Nucleus accumbens (tissue), 56 donors: ENCODE data around the gene OR2F2.

Source experiments
- DNase-seq, 56 donors: peaks; one replicate each; lab custom pipeline; 2025; lab: John Stamatoyannopoulos, UW

OR2F2 gene

DNA sequence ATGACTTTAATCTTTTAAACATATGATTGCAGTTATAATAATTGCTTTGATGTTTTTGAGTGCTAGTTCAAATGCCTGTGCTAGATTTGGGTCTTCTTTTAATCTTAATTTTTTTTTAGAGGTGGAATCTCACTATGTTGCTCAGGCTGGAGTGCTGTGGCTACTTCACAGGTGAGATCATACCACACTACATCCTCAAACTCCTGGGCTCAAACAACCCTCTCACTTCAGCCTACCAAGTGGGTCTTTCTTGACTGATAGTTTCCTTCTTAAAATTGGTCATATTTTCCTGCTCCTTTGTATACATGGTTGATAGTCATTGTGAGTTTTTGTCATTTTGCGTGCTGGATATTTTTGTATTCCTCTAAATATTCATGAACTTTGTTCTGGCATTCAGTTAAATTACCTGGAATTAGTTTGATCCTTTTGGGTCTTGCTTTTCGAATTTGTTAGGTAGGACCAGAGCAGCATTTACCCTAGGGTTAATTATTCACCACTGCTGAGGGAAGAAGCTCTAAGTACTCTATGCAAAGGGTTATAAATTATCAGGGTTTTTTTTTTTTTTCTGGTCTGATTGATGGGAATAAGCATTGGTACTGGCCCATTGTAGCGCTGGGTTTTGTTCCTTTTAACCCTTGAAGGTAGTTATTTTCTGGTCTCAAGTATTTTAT, 21.0 kb upstream of the OR2F2 start:
- DNase-seq = no peak

DNA sequence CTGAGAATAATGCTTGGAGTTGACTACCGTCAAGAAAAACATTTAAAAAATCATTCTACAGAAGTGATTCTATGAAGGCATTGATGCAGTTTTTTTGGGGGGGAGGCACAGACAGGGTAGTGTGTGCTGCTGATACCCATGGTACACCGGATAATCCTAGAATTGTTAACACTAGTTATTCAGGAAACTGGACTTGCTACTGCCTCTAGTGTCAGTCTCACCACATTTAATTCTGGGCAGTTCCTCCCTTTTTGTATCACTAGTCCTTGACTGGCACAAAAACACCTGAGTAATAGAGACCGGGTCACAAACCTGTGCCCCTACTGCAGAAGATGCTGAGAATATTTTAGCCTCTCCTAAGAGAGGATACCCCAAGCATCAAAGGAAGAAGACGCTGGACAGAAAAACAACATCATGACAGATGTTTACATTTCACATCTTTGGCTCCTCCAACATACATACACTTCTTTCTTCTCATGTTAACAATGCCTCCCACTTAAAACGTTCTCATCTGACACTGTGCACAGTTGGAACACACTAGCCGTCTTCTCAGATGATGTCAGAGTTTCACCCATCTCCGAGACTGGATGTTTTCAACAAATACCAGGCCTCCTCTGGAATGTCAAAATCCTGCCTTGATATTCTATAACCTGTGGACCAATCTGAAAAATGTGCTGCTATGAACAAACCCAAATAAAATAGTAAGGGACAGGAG, 19.9 kb upstream of the OR2F2 start:
- no peak for DNase-seq

DNA sequence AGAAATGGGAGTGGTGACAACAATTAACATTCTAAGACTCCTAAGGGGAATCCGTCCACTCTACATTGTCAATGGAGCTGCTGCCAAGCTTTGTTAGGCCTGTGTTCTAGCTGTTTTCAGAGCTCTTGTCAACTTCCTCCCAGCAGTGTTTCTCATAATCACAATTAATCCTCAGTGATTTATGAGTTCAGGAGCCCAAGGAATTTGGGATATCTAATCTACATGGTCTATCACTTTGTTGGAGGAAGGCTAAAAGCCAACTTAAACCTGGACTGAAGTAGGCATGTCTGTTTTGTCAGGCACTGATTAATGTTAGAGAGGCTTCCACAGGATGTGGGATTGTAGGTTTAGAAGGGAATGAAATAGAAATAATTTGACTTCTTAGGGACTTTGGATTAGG, 10.2 kb upstream of the OR2F2 start:
- DNase-seq = no peak

DNA sequence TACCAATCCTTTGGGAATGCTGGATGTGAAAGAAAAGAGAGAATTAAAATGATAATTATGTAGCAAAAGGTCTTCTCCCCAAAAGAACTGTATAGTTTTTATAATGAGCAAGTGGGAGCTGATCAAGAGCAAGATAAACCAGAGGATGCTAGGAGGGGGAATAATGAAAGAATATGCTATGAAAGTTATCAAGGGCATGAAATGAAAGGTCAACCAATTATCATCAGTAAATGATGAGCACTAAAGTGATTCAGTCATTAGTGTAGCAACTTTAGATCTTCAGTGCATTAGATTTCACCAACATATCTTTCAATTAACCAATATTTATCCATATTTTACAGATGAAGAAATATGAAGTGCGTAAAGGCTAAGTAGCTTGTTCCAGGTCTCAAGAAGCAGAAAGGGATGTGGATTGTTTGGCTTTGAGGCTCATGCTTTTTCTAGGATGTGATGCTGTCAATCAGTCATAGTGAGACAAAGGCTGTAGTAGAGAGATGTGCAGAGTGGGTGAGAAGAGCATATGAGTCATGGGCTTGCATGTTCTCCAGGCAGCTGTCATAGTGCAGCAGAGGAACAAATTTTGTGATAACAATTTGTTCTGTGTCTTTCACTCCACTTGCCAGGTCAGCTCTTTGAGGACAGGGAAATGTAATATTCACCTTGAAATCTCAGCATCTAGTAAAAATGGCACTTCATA, 5.7 kb upstream of the OR2F2 start:
- DNase-seq = peak in 14 of 56 donors; percentile 5 to 61 (median 24)

DNA sequence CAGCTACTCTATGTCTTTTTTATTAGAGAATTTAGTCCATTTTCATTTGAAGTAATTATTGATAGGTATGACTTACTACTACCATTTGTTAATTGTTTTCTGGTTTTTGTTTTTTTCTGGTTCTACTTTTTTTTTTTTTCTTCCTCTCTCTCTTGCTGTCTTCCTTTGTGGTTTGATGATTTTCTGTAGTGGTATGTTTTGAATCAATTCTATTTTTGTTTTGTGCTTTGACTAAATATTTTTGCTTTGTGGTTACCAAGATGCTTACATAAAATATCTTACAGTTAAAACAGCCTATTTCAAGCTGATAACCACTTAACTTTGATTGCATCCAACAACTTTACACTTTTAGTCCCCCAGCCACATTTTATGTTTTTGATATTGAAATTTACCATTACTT, 3.3 kb upstream of the OR2F2 start:
- DNase-seq = no peak

DNA sequence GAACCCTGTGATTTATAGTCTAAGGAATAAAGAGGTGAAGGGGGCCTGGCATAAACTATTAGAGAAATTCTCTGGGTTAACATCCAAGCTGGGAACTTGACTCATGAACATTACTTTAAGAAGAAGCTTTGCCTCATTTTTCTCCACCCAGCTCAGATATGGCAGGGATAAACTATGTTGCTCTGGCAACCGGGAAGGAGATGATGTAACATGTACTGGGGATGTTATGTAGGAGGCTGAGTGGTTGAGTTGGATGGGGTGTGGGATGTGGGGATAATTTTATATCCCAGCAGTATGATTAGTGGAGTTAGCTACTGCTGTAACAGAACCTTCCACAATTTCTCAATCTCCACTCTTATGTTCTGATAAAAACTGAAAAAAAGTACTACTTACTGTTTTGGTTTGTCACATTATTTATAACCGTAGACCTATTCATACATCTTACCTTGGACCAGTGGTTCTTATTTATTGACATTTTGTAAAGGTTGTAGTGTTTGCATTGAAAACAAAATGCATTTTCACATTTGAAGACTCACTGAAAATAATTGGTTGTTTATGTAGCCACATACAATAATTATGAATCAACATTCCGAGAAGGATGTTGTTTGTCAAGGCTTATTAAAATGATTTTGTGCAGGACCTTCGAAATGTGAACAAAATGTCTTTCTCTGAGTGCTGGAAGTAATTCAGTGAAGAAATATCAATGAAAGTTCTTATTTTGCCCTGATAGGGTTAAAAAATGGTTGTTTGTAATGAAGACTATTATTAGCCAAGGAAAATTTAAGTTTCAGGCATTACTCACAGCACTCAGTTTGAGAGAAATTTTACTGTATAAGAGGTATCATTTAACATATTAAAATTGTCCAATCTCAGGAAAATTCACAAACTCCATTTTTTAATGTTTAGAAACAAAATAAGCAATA, 1.3 kb downstream of the OR2F2 start:
- DNase-seq = peak in 21 of 56 donors; percentile 5 to 73 (median 31)

DNA sequence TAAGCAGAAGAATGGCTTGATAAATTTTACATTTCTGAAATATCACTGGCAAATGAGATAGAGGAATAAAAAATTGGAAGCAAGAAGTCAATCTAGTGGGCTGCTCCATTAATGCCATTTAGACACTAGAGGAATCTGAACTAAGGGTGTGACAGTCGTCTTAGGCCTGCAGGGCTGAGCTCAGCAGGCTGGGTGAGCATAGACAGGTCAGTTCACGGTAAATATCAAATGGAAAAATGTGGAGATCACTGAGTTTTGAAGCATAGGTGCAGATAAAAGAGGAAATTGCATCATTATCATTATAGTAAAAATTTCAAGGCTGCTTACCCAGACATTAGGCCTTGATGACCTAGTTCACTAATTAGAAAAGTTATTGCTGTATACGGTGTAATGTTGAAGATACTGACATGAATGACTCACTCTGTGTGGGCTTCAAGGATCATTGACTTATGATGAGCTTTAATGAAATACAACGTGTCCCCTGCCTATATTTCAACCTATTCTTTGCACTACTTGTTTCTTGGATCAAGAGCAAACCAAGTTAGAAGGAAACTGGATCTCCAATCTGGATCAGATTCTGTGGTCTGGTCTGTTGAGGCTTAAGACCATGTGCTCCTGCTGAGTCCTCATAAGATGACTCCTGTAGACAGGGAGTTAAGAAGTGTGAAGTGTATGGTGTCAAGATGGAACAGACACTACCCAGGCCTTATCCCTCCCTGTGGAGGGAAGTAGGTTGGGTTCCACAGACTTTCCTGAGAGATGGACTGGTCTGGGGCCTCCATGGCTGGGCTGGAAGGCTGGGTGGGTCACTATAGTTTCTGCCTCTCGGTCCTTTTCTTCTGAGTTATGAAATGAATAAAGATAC, 3.6 kb downstream of the OR2F2 start:
- no peak for DNase-seq

DNA sequence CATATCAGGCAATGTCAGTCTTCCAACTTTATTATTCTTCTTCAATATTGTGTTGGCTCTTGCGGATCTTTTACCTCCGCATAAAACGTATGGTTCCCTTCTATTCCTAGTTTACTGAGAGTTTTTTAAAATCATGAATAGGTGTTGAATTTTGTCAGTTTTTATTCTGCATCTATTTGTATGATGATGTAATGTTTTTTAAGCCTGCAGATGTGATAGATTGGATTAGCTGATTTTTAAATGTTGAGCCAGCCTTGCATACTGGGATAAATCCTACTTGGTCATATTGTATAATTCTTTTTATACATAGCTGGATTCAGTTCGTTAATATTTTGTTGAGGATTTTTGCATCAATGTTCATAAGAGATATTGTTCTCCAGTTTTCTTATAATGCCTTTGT, 10.4 kb downstream of the OR2F2 start:
- no peak for DNase-seq

DNA sequence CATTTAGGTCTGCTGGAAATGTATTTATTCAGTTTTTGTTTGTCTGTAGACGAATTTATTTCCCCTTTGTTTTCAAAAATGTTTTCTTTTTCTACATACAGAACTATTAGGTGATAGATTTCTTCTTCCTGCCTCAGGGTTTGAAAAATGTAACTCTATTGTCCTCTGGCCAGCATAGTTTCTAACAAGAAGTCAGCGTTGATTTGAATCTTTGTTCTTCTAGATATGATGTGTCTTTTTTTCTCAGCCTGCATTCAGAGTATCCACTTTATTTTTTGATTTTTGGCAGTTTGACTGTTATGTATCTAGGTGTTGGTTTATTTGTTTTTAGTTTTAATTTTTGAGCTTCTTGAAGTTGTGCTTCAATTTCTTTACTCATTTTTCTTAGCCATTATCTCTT, 12.1 kb downstream of the OR2F2 start:
- DNase-seq = no peak

DNA sequence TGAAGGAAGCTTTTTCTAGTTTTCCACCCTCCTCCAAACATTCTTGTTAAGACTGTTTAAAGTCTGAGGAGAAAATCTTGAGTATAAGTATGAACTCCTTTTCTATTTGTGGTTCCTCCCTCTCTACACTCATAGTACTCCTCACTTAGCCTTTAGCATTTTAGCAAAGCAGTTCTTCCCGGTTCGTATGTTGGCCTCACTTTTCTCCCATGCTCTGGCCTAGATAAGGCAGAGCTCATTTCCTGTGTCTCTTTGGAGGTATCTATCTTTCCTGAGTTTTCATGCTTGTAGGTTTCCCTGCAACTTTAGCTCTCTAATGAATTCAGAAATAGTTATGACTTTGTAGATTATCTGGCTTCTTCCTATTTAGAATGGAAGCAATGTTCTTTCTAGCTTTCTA, 13.7 kb downstream of the OR2F2 start:
- no peak for DNase-seq

DNA sequence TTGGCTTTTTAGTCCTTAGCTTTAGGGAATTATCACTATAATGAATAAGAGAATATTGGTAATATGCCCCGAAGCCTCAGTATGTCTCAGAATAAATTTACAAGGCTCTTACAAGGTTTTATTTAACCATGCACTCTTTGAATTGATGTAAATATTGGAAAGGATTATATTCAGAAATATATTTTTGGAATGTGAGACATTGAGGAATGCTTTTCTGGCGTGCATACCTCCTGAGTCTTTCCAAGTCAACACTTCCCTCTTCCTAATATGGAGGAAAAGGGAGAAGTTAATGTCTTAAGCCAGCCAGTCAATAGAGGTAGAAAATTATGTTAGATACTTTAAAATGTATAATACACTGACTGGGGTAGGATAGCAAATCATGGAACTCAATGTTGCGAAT, 18.4 kb downstream of the OR2F2 start:
- DNase-seq = no peak

DNA sequence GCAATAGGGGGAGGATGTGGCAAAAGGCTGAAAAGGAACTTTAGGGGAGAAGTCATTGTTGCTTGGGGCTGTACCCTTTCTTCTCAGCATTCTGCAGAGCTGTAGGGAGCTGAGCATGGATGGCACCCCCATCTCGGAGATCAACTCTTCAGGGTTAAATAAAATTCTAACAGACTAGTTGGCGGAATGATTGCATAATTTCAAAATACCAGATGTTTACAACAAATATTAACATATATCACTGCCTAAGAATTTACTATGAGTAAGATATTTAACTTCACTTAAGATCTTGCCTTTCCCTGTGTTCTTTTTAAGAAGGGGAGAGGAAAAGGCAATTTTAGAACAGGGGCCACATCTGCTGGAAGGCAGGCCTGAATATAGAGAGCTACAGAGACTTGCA, 19.1 kb downstream of the OR2F2 start:
- no peak for DNase-seq

DNA sequence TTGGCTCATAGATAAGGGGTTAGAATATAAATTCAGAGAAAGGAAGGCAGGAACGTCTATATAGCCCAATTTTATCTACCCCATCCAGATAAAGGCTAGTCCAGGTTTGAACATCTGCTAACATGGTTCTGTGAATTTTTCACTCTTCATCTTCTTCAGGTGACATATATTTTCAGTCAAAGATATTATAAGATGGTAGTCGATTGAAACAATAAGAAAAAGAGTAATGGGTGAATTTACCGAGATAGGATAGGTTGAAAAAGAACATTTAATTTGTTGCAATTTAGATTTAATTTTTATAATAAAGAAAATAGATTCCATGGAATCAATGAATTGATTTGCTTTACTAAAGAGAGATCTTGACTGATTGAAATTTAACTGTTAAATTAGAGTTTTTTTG, 19.5 kb downstream of the OR2F2 start, which contains the start of gene OR2F1:
TSS of gene OR2F1 (plus strand) at position 301 of the 400 bp plus-strand sequence. CDS start 5,127 bp downstream, outside the sequence.
- no peak for DNase-seq

DNA sequence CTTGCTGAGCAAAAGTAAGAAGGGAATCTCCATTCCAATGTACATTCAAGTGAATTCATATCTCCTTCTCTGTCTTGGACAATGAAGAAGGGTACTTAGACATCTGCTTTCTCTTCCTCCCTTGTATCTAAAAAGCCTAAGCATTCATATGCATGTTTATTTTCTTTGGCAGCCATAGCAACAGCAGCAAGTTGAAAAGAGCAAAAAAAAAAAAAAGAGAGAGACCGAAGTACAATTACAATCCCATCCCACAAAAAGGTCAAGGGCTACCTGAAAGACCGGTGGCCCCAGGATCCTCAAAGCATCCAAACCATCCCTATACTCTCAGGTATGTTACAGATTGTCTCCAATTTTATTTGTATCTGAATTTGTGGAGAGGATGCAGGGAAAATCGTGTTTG, 23.7 kb downstream of the OR2F2 start:
- DNase-seq = no peak

DNA sequence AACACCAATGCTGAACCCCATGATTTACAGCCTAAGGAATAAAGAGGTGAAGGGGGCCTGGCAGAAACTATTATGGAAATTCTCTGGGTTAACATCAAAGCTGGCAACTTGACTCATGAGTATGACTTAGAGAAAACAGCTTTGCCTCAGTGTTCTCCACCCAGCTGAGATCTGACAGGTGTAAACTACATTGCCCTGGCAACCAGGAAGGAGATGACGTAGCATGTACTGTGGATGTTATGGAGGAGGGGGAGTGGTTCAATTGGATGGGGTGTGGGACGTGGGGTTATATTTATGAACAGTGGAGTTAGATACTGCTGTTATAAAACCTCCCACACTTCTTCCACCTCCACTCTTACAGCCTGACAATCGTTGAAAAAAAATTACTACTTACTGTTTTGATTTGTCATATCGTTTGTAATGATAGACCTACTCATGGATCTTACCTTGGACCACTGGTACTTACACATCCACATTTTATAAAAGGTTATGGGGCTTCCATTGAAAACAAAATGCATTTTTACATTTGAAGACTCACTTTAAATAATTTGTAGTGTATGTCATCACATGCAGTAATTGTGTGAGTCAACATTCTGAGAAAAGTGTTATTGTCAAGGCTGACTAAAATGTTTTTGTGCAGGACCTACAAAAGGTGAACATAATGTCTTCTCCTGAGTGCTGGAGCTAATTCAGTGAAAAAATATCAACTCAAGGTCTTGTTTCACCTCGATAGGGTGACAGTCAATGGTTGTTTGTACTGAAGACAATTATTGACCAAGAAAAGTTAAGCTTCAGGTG, 26.0 kb downstream of the OR2F2 start:
- peak in 34 of 56 donors; percentile 2 to 87 (median 38) for DNase-seq

DNA sequence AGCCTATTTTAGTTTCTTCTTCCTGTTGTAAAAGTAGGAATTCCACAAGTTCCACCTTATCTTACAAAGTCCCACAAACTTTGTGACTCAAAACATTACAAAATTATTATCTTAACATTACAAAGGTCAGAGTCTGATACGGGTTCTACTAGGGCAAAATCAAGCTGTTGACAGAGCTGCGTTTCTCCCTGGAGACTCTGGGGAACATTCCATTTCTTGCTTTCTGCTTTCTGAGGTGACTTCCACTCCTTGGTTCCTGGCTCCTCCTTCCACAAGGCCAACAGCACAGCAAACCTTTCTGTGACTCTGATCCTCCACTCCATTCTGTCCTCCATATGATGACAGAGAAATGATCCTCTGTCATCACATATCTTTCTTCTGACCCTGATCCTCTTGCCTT, 30.2 kb downstream of the OR2F2 start:
- no peak for DNase-seq

DNA sequence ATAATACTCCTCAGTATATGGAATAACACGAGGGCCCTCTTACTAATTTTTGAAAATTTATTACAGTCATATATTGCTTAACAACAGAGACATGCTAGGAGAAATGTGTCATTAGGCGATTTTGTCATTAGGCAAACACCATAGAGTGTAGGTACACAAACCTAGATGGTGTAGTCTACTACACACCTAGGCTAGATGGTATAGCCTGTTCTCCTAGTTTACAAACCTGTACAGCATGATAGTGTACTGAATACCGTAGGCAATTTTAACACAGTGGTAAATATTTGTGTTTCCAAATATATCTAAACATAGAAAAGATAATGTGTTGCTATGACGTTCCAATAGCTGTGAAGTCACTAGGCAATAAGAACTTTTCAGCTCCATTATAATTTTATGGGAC, 32.4 kb downstream of the OR2F2 start:
- no peak for DNase-seq

DNA sequence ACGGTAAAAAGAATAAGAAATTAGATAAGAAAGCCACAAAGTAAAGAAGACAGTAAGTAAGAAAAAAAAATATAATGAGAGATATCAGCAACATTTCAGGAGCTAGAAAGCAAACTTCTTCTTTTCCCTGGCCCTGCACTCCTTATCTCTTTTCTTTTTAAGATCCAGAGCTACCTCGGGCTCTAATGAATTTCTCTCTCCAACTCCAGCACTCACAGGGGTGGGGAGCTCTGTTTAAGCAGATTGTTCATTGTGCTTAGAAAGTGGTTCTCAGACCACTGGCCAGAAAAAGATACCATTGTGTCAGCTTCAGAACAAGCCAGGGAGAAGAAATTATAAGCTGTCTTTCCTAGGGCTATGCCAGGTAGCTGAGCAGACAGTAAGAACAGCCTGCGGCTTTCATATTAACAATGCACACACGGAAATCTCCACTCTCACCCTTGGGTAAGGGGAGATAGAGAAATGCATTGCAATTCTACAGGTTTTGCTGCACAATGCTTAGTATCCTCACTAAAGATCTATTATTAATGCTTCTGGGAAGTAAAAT, 38.9 kb downstream of the OR2F2 start:
- DNase-seq = no peak
